GM21576 (cell line): ENCODE results near the gene OR2V1.
"Not testable (repeated sequence)": the region's sequence is repeated elsewhere in the genome, so short reads cannot be mapped to it uniquely, and the experiment has no call there.

Source experiments
- ATAC-seq: cut with Tn5 transposase; IDR thresholded peaks from one replicate; pipeline ENCODE4 v1.9.1; 2021; ENCODE audit warnings: mild to moderate bottlenecking, moderate library complexity; ENCODE audit not compliant: unreplicated experiment

The OR2V1 gene

GRCh38 chr5:181160755-181161533, 30.0 kb upstream of the OR2V1 start:
- ATAC-seq = not testable (repeated sequence)

GRCh38 chr5:181160152-181160754, 29.3 kb upstream of the OR2V1 start:
- ATAC-seq = peak; percentile 42

GRCh38 chr5:181159286-181160151, 28.6 kb upstream of the OR2V1 start:
- ATAC-seq = peak; percentile 70

GRCh38 chr5:181158869-181159268, 27.9 kb upstream of the OR2V1 start:
- ATAC-seq = no peak

- ATAC-seq = no peak
These were observed 25.8 kb upstream of the OR2V1 start for GRCh38 chr5:181156758-181157157.

GRCh38 chr5:181153814-181154213, 22.8 kb upstream of the OR2V1 start:
- no peak for ATAC-seq

GRCh38 chr5:181152406-181152805, 21.4 kb upstream of the OR2V1 start:
- ATAC-seq = no peak

- no peak for ATAC-seq
These were observed 20.2 kb upstream of the OR2V1 start for GRCh38 chr5:181151146-181151545.

GRCh38 chr5:181149806-181150733, 19.1 kb upstream of the OR2V1 start:
- no peak for ATAC-seq

- ATAC-seq = no peak
These were observed 18.4 kb upstream of the OR2V1 start for GRCh38 chr5:181149355-181149754.

- not testable (repeated sequence) for ATAC-seq
These were observed 16.1 kb upstream of the OR2V1 start, which contains the start of gene OR2V2 for GRCh38 chr5:181146927-181147636. Gene OR2V2, plus strand, starts transcription at chr5:181147586. Its CDS starts 7,357 bp downstream, at chr5:181154943.

- ATAC-seq = no peak
These were observed 14.2 kb upstream of the OR2V1 start for GRCh38 chr5:181145133-181145532.

GRCh38 chr5:181142054-181142453, 11.1 kb upstream of the OR2V1 start:
- no peak for ATAC-seq

GRCh38 chr5:181140766-181141165, 9.8 kb upstream of the OR2V1 start:
- no peak for ATAC-seq

GRCh38 chr5:181138258-181138657, 7.3 kb upstream of the OR2V1 start:
- ATAC-seq = no peak

GRCh38 chr5:181136361-181136955, 5.5 kb upstream of the OR2V1 start:
- no peak for ATAC-seq

- no peak for ATAC-seq
These were observed 3.3 kb upstream of the OR2V1 start for GRCh38 chr5:181134259-181134658.

GRCh38 chr5:181133610-181134231, 2.8 kb upstream of the OR2V1 start:
- no peak for ATAC-seq

GRCh38 chr5:181133083-181133482, 2.1 kb upstream of the OR2V1 start:
- ATAC-seq = no peak
